HCEC 1CT (cell line): ENCODE measurements around the gene GRK5.

Experiments used
- DNase-seq: peaks from one replicate; pipeline ENCODE4 v3.0.0-alpha.2; 2017

GRK5 gene

DNA sequence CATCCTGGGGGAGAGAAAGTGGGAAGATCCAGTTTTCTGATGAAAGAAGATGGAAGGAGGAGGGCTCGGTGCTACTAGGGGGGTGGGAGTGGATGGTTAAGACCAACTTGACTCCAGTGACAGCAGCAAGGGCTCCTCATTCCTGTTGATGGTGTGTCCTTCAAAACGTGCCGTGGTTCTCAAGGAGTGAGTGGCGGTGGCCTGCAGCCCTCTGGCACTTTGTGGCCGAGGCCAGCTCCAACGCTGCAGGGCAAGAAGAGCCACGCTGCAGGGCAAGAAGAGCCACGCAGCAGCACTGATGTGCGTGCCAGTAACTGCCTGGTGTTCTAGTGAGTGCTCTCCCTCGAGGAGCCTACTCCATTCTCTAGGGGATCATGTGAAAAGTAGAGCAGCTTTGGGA lies 72.1 kb downstream of the GRK5 start:
- no peak for DNase-seq

DNA sequence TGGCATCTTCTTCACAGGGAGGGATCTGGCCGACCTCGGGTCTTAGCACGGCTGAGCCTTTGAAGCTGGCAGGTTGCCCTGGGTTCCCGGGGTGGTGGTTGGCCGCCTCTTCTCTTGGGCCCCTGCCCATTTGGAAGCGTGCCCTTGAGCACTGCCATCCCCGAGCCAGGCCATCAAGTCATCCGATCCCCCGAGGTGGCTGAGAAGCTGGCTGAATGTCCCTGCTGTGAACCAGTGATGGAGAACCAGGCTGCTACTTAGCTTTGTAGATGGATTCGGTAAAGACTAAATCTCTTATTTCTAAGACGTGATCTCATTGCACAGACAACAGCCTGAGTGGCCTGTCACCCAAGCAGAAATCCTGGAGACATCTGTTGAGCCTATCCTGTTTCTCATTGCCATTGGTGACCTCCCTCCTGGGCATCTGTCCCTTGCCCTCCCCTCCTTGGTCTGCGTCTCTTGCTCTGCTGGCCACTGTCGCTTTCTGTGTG lies 74.3 kb downstream of the GRK5 start:
- DNase-seq: no peak

DNA sequence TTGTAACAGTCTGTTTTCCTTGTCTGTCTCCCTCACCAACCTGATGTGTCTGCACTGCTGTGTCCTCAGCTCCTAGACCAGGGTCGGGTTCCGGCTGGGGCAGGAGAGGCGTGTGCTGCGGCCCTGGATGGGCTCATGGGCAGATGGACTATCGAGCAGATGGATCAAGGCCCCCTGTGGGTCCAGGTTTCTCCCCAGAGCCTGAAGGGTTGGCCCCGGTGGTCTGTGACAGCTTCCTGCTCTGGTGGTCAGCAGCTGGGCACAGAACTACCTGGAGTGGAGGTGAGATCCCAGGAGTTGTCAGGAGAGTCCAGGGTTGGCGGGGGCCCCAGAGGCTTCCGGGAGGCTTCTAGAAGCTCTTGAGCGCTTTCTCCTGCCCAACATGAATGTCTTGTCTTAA lies 75.1 kb downstream of the GRK5 start:
- DNase-seq: no peak

DNA sequence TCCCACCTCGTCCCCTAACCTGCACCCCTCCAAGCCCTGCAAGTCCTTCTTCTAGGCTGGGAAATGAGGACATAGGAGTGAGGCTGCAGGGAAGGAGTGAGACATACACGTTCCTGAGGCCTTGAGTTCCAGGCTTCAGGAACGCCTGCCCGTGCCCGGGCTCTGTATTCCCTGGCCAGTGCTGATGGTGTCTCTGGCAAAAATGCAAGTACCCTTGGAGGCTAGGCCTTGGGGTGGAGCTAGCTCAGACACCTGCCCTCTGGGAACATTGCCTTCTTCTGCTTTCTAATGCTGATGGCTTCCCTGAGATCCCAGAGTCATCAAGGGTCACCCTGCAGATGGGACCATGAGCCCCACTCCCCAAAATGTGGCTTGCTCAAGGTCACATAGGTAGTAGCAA lies 76.0 kb downstream of the GRK5 start:
- no peak for DNase-seq

DNA sequence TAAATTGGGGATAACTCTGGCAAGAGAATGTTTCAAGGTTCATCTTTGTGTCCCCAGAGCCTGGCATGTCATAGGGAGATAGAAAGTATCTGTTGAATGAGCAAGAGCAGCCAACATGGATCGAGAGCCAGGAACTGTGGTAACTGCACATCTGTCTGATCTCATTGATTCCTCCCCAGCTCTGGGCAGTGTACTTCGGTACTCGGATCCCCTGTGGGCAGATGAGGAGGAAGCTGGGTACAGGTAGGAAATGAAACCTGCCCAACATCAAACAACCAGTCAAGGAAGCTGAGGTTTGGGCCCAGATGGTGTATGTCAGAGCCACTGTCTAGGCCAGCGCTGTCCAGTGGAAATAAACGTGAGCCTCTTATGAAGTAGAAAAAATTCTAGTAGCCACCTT lies 76.4 kb downstream of the GRK5 start:
- no peak for DNase-seq

DNA sequence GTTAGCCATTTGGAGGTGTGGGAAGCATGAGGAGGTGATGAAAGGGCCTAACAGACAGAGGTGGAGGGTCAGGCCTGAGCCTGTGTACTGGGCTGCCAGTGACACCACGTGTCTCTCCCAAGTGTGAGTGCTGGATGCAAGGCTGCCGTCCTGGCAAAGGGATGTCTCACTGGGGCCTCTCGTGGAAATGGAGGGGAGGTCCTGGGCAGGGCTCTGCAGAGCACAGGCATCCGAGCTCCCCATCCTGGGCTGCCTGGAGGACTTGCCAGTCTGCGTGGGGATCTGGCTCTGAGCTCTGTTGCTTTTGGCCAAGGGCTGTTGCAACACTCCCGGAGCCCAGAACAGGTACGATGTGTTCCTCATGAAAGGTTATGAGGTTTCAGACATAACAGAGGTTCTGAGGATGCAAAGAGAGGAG lies 77.3 kb downstream of the GRK5 start:
- no peak for DNase-seq

DNA sequence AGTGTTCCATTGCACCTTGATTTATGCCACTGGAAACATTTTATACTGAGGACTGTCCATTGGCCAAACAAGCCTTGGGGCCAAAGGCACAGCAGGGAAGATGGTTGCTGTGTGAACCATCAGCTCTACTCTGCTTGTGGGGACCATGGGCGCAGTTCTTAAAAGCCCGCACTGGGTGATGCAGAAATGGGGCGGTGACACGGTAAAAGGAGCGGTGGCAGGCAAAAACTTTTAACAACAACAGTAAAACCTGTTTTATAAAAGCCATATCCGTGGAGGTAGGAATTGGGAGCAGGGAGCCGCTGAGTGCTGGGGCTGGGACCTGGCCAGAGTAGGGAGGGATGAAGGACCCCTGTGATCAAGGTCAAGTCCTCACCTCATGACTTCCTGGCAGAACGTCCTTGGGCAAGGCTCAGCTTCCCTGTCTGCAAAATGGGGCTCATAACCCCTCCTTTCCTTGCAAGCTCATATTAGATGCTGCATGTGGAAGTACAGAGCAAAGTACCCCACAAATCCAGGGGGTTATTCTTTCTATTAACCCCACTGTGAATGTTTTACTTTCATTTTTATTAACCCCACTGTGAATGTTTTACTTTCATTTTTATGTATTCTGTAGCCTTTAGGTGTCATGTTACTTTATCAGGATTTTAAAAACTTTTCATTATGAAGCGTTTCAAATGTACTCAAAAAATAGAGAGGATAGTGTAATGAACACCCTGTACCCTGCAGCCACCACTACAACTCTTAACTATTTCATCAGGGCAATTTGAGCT lies 78.3 kb downstream of the GRK5 start:
- DNase-seq: no peak

DNA sequence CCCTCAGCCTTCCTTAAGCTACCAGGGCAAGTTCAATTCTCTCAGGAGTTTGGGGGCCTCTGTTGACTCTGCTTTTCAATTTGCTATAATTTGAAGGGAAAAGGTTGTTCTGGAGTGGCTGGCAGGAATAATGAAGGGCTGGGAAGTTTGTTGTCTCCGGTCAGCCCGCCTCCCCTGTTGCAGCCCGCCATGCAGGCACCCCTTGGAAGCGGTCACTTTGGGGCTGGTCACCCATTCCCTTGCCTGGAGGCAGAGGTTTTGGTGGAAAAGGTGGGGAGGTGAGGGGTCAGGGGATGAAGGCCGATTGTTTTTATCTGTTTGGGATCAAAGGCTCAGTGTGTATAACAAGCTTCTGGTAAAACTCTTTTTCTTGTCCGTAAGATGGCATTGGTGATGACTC lies 79.1 kb downstream of the GRK5 start:
- no peak for DNase-seq

DNA sequence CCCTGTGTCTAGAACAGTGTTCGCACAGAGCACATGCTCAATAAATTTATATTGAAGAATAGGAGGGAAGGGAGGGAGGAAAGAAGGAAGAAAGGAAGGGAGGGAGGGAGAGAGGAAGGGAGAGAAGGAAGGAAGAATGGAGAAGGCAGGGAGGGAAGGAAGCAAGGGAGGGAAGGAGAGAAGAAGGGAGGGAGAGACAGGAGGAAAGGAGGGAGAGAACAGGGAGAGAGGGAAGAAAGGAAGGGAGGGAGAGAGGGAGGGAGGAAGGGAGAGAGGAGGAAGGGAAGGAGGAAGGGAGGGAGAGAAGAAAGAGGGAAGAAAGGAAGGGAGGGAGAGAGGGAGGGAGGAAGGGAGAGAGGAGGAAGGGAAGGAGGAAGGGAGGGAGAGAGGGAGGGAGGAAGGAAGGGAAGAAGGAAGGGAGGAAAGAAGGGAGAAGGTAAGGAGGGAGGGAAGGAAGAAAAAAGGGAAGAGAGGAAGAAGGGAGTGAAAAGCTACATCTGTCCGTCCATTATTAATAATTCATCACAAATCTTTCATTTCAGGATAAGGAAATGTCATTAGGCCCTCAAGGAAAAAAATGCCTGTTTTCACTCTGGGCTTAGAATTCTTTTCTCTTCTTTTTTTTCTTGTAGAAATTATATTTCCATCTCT lies 79.7 kb downstream of the GRK5 start:
- DNase-seq: no peak

DNA sequence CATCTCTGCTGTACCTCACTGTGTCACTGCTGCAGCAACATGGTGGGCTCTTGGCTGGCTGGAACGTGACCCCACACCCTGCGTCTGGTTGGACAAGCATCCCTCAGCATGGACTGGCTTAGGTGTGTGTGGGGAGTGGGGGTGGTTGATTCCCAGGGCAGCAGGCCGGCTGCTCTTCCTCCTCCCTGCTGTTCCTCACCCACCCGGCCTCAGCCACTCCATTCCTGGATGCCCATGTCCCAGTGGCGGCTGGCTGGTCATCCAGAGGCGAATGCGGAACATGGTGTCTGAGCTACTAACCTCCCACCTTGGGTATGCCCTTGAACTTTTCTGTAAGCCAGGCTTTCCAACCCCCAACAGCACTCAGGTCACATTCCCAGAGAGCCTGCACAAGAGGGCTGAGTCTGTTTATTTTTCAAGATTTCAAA lies 81.2 kb downstream of the GRK5 start:
- no peak for DNase-seq

DNA sequence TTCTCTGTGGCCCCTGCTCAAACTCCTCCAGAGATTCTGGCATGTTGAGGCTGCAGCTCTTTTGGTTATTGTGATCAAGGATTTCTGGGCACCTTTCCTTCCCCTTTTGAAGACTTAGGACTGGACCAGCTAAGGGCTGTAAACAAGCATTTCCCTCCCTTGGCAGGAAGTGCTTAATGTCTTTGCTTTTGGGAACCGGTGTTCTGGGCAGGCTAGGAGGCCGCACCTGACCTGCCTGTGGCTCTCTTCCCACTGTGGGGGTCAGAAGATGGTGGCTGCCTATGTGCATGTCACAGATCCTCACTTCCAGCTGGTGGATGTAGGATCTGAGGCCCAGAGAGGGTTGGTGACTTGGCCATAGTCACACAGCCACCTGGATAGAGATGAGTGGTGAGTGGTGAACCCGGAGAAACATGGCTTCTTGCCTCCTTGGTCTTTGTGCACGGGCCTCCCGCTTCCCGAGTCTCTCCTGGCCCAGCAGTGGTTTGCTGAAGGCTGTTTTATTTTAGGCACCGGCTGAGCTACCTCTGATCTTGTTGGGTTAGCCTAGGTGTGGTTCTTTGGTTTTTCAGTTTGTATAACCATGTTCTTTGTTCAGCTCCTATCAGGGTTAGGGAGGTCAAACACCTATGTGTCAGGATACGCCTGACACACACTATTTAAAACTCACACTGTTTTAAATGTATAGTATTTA lies 82.0 kb downstream of the GRK5 start:
- no peak for DNase-seq

DNA sequence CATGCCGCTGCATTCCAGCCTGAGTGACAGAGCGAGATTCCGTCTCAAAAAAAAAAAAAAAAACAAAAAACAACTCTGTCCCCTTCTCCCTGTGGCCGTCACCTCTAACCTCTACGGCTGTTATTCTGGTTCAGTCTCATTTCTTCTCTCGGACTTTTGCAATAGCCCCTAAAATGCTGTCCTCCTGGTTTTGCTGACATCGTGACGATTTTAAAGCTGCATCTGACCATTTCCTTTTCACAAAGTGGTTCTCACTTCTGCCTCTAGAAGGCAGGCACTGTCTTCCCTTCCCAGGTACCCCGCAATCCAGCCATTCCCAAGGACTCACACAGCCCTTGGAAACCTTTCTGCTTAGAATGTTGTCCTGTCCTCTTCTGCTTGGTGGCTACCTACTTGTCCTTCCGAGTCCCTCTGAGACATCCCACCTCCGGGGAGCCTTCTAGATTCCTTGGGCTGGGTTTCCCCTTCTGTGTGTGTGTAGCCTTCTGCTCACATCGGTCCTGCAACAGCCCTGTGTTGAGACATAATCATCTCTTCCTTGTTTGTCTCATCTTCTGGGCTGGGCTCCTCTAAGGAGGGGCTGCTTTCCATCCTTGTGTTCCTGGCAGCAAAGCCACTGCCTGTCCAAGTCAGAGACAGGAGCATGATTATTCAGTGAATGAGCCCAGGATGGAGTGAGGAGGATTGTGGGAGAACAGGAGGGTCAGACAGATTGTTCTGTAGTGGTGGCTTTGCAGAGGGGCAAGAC lies 83.1 kb downstream of the GRK5 start:
- peak; percentile 9 for DNase-seq

DNA sequence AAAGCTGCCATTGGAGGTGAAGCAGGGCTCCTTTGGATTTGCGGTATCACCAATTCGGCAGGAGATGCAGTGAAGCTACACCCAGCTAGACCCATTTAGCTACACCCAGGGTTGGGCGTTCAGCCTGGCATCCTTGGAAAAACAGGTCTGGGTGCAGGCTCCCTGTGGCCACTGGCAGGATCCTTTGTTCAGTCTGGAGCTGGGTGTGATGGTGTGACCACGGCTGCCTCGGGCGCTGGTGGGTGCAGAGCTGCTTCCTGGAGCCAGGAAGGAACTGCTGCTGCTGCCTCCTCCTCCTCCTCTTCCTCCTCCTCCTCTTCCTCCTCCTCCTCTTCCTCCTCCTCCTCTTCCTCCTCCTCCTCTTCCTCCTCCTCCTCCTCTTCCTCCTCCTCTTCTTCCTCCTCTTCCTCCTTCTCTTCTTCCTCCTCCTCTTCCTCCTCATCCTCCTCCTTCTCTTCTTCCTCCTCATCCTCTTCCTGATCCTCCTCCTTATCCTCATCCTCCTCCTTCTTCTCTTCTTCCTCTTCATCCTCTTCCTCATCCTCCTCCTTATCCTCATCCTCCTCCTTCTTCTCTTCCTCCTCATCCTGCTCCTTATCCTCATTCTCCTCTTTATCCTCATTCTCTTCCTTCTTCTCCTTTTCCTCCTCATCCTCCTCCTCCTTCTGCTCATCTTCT lies 84.0 kb downstream of the GRK5 start:
- no peak for DNase-seq

DNA sequence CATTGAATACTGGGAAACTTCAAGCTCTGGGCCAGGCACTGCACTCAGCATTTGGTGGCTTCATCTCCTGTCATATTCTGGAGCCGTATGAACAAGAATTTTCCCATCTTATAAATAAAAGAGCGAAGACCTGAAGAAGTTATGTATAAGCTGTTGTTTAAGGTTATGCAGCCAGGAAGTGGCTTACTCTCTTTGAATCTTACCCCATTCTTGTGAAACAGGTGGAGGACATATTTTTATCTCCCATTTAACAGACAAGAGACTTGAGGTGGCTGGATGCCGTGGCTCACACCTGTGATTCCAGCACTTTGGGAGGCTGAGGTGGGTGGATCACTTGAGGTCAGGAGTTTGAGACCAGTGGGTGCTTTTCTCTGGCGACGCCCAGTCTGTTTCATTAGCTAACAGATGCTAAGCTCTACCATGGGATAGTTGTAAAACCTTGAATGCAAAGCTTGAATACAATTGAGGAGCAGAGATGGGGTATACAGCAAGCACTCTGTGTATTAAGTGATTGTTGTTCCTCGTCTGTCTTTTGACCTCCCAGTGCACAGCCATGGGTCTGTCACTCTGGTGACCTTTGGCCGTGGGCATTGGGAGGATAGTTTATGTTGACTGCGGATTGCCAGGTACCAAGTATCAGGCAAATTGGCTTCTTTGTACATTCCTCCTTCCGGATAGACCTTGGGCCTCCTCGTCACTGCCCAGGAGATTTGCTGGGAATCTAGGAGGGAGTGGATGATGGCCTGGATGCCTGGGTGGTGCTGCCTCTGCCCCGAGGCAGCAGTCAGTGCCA lies 85.8 kb downstream of the GRK5 start:
- DNase-seq: no peak

DNA sequence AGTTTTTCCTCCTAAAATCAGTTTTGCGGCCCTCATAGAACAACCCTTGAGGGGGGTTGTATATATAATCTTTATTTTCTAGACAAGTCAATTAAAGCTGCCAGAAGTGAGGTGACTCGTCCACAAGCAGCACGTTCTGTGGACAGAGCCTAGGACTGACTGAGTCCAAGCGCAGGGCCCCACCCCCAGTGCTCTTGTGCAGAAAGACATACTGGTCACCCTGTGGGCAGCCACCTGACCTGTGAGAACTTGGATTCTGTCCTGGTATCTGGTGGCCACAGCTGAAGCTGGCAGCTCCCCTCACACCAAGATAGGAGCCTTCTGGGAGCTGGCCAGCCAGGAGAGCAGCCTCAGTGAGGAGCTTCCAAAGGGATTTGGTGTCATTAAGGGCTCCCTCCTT lies 89.3 kb downstream of the GRK5 start:
- DNase-seq: no peak

DNA sequence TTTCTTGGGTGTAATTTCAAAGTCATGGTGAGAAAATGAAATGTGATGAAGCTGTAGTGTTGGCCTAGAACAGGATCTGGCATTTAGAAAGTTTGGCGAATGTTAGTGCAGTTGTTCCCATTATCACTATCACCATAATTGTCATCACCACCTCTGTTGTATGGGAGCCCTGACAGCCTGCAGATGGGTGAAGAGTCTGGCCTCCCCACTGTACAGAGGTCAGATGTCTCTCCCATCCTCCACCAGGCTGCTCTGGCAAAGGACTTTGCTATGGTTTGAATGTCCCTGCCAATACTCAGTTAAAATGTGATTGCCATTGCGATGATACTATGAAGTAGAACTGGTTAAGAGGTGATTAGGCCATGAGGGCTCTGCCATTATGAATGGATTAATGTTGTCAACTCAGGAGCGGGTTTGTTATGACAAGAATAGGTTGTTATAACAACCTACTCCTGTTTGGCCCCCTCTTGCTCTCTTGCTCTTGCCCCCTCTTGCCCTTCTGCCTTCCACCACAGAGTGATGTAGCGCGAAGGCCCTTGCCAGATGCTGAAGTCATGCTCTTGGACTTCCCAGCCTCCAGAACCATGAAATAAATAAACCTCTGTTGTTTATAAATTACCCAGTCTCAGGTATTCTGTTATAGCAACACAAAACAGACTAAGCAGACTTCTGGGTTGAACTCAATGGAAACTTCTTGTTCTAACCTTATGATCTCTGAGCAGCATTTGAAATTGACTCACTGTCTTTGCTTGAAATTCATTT lies 90.0 kb downstream of the GRK5 start:
- DNase-seq: no peak

DNA sequence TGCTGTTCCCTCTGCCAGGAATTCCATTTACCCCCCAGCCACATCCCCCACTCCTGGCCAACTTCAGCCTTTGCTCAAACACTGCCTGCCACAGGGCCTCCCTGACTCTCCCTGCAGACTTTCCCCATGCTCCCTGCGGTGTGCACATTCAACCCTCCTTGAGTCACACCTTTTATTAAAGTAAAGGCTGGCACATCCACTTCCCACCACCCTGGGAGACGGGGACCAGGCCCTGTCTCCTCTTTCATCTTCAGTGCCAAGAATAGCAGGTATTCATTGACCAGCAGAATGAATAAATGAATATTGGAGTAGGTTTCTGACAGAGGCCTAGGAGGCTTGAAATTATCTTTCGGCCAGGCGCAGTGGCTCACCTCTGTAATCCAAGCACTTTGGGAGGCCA lies 91.4 kb downstream of the GRK5 start:
- DNase-seq: no peak

DNA sequence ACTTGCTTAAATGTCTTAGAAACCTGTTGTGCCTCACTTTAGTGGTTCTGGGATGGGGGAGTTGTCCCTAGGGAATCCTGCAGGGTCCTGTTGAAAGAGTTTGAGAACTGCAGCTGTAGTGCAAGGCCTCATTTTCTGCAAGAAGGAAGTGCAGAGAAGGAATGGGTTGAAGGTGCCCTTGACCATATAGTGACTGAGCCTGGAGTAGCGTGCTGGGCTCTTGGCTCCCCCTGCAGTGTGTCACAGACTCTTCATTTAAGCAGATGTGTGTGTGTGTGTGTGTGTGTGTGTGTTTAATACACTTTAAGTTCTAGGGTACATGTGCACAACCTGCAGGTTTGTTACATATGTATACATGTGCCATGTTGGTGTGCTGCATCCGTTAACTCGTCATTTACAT lies 92.2 kb downstream of the GRK5 start:
- DNase-seq: no peak

DNA sequence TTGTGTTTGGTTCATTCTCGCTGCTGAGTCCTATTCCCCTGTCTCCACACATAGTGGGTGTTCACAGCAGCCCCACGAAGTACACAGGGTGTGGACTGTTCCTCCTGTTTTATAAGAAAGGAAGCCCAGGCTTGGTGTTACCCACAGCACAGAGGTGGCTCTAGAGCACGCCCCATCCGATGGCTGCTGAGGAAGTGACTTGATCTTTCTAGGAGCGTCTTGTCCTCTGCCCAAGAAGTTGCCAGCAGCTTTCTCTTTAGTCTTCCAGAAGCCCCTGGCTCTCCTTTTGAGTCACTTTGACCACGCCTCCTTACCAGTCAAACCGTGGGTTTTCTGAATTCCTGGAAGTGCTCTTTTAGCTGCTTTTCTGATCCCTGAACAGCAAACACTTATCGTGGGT lies 94.0 kb downstream of the GRK5 start:
- no peak for DNase-seq

DNA sequence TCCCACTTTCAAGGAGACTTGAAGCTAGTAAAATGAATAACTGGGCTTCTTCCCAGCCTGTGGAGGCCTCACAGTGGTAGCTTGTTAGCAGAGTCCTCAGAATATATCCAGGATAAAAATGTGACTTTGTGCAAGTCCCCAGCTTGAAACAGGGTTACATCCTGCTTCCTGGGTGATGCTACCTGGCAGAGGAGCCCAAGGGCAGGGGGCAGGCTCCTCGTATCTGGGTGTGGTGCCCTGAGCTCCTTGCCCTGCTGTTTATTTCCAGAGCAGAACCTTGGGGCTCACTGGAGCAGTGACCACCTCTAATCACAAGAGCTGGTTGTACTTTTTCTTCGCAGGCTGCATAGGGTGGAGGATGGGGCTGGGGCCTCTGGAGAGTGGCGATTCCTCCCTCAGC lies 94.8 kb downstream of the GRK5 start:
- no peak for DNase-seq
